Trophoblast cell (in vitro differentiated cells and primary cell): ENCODE data around the gene ZFHX3.
A peak's percentile ranks its signal among the peaks of the same experiment; 100 is the strongest.

Experiments used
- DNase-seq, 2 donors: peaks; one replicate each; pipeline ENCODE4 v3.0.0-alpha.2; 2016
- H2AFZ ChIP-seq: 2 replicates; pipeline ENCODE4 v1.6.1; 2013; ENCODE audit warnings: low read length, moderate library complexity, mild to moderate bottlenecking; ENCODE audit not compliant: insufficient read depth, poor library complexity
- H2AK5ac ChIP-seq: 2 replicates; pipeline ENCODE4 v1.6.1; 2013; ENCODE audit warnings: mild to moderate bottlenecking, low read length
- H2BK120ac ChIP-seq: 2 replicates; pipeline ENCODE4 v1.6.1; 2013; ENCODE audit warnings: low read length, mild to moderate bottlenecking, moderate library complexity; ENCODE audit not compliant: insufficient read depth, poor library complexity
- H2BK12ac ChIP-seq: 2 replicates; pipeline ENCODE4 v1.6.1; 2013; ENCODE audit warnings: mild to moderate bottlenecking, low read length, moderate library complexity
- H2BK5ac ChIP-seq: 2 replicates; pipeline ENCODE4 v1.6.1; 2013; ENCODE audit warnings: low read length, low read depth, moderate library complexity, mild to moderate bottlenecking; ENCODE audit not compliant: poor library complexity
- H3K14ac ChIP-seq: 2 replicates; pipeline ENCODE4 v1.6.1; 2013; ENCODE audit warnings: mild to moderate bottlenecking, low read length
- H3K18ac ChIP-seq: 2 replicates; pipeline ENCODE4 v1.6.1; 2013; ENCODE audit warnings: mild to moderate bottlenecking, low read length
- H3K23ac ChIP-seq: 2 replicates; pipeline ENCODE4 v1.6.1; 2013; ENCODE audit warnings: low read length
- H3K27ac ChIP-seq: 2 replicates; pipeline ENCODE4 v1.5.1; 2013; ENCODE audit warnings: low read depth, mild to moderate bottlenecking, inconsistent platforms, low read length, moderate library complexity
- H3K27me3 ChIP-seq: 2 replicates; pipeline ENCODE4 v1.6.1; 2013; ENCODE audit warnings: inconsistent platforms, mild to moderate bottlenecking, low read length, moderate library complexity; ENCODE audit not compliant: insufficient read depth
- H3K36me3 ChIP-seq, 2 experiments: 1 replicate in 1 of 2; 2 replicates in 1 of 2; pipeline ENCODE4 v1.6.1; 2013; ENCODE audit warnings: low read length in 2 of 2, mild to moderate bottlenecking in 2 of 2, moderate library complexity in 1 of 2; ENCODE audit not compliant: insufficient read depth in 2 of 2, control insufficient read depth in 1 of 2
- H3K4ac ChIP-seq: 2 replicates; pipeline ENCODE4 v1.6.1; 2013; ENCODE audit warnings: low read depth, mild to moderate bottlenecking, low read length, moderate library complexity
- H3K4me1 ChIP-seq, 2 experiments: 1 replicate in 1 of 2; 2 replicates in 1 of 2; pipeline ENCODE4 v1.6.1; 2013; ENCODE audit warnings: low read length in 2 of 2, mild to moderate bottlenecking in 2 of 2, moderate library complexity in 1 of 2; ENCODE audit not compliant: insufficient read depth in 2 of 2, control insufficient read depth in 1 of 2
- H3K4me2 ChIP-seq: 2 replicates; pipeline ENCODE4 v1.6.1; 2013; ENCODE audit warnings: inconsistent platforms, mild to moderate bottlenecking, low read length, moderate library complexity
- H3K4me3 ChIP-seq: 2 replicates; pipeline ENCODE4 v1.5.1; 2013; ENCODE audit warnings: mild to moderate bottlenecking, low read depth, low read length, inconsistent platforms
- H3K79me1 ChIP-seq: one replicate; pipeline ENCODE4 v1.6.1; 2013; ENCODE audit warnings: low read length
- H3K79me2 ChIP-seq: 2 replicates; pipeline ENCODE4 v1.6.1; 2013; ENCODE audit warnings: low read length, mild to moderate bottlenecking; ENCODE audit not compliant: control insufficient read depth, insufficient read depth, poor library complexity
- H3K9ac ChIP-seq: 2 replicates; pipeline ENCODE4 v1.6.1; 2013; ENCODE audit warnings: mild to moderate bottlenecking, low read length
- H3K9me3 ChIP-seq: 2 replicates; pipeline ENCODE4 v1.6.1; 2013; ENCODE audit warnings: low read depth, mild to moderate bottlenecking, control low read depth, inconsistent platforms, low read length; ENCODE audit not compliant: insufficient read depth
- H4K12ac ChIP-seq: 2 replicates; pipeline ENCODE4 v1.6.1; 2013; ENCODE audit warnings: low read depth, mild to moderate bottlenecking, low read length, moderate library complexity
- H4K8ac ChIP-seq: 2 replicates; pipeline ENCODE4 v1.6.1; 2013; ENCODE audit warnings: low read depth, mild to moderate bottlenecking, low read length, moderate library complexity
- H4K91ac ChIP-seq: one replicate; pipeline ENCODE4 v1.6.1; 2013; ENCODE audit warnings: low read depth, mild to moderate bottlenecking, low read length, moderate library complexity
- WGBS: extraction: QIAGEN DNeasy Blood & Tissue Kit; methylation state at CpG from one replicate; pipeline ENCODE4 v1.1.7; 2013; ENCODE audit warnings: missing lambda C conversion rate; ENCODE audit not compliant: insufficient read length, insufficient coverage; ENCODE audit errors: extremely low coverage; 5-methylcytosine and 5-hydroxymethylcytosine counted together

Gene ZFHX3

GRCh38 chr16:73050201-73051099 lies 2.5 kb upstream of the ZFHX3 start:
- H4K8ac ChIP-seq = peak overlapping the region; percentile 63
- H3K27me3 ChIP-seq = no peaks in the 10 kb centered on the region
- H3K14ac ChIP-seq = peak overlapping the region; percentile 53
- H3K27ac ChIP-seq = no peak overlapping the region
- H3K18ac ChIP-seq = peak overlapping the region; percentile 46
- H3K4me3 ChIP-seq = no peak overlapping the region
- peaks cover 30 to 36% of the 10 kb centered on the region in 2 experiments for H3K4me1 ChIP-seq
- no peak overlapping the region for H3K4me2 ChIP-seq
- no peak overlapping the region for H4K12ac ChIP-seq
- peak overlapping the region; percentile 36 for H2BK12ac ChIP-seq
- no peak for DNase-seq
- H2BK5ac ChIP-seq = no peak overlapping the region
- H3K79me2 ChIP-seq = peaks cover 39% of the 10 kb centered on the region
- WGBS = no CpG with 5 or more reads among the region's 11 CpGs
- peak overlapping the region; percentile 63 for H2AK5ac ChIP-seq
- peaks cover 46% of the 10 kb centered on the region for H3K79me1 ChIP-seq
- H3K36me3 ChIP-seq = no peaks in the 10 kb centered on the region
- no peak overlapping the region for H3K9ac ChIP-seq
- H3K9me3 ChIP-seq = no peaks in the 10 kb centered on the region
- H3K4ac ChIP-seq = peak overlapping the region; percentile 86
- no peak overlapping the region for H2AFZ ChIP-seq
- H4K91ac ChIP-seq = peak overlapping the region; percentile 74
- H2BK120ac ChIP-seq = peak overlapping the region; percentile 26
- H3K23ac ChIP-seq = no peak overlapping the region

- Histone ChIP-seq H4K12ac (no peak overlapping the region), H2BK12ac (peak overlapping the region; percentile 25), H3K27me3 (no peaks in the 10 kb centered on the region), H2BK5ac (no peak overlapping the region), H3K36me3 (no peaks in the 10 kb centered on the region), H3K9me3 (no peaks in the 10 kb centered on the region), H2AK5ac (no peak overlapping the region), H3K4ac (peak overlapping the region; percentile 78), H3K18ac (no peak overlapping the region), H4K8ac (no peak overlapping the region), H3K4me3 (no peak overlapping the region), H3K79me2 (peaks cover 38% of the 10 kb centered on the region), H3K23ac (no peak overlapping the region), H4K91ac (no peak overlapping the region), H2BK120ac (no peak overlapping the region), H2AFZ (no peak overlapping the region), H3K4me1 (peaks cover 28 to 32% of the 10 kb centered on the region in 2 experiments), H3K79me1 (peaks cover 44% of the 10 kb centered on the region), H3K4me2 (no peak overlapping the region), H3K14ac (no peak overlapping the region), H3K9ac (no peak overlapping the region), H3K27ac (peak overlapping the region; percentile 97)
- no CpG with 5 or more reads among the region's 4 CpGs for WGBS
- DNase-seq = no peak
Observed at GRCh38 chr16:73049511-73049910, 1.6 kb upstream of the ZFHX3 start.

GRCh38 chr16:73049091-73049490 lies 1.2 kb upstream of the ZFHX3 start:
- H3K14ac ChIP-seq = peak overlapping the region; percentile 49
- H2BK12ac ChIP-seq = peak overlapping the region; percentile 46
- peak overlapping the region; percentile 81 for H3K4ac ChIP-seq
- H3K4me2 ChIP-seq = peak overlapping the region; percentile 90
- H3K79me2 ChIP-seq = peaks cover 38% of the 10 kb centered on the region
- WGBS = no CpG with 5 or more reads among the region's 8 CpGs
- no peak overlapping the region for H2AK5ac ChIP-seq
- peak overlapping the region; percentile 66 for H2BK5ac ChIP-seq
- H4K12ac ChIP-seq = no peak overlapping the region
- H3K4me3 ChIP-seq = no peak overlapping the region
- no peak overlapping the region for H3K23ac ChIP-seq
- no peaks in the 10 kb centered on the region for H3K9me3 ChIP-seq
- H3K27ac ChIP-seq = peak overlapping the region; percentile 97
- H2AFZ ChIP-seq = no peak overlapping the region
- no peaks in the 10 kb centered on the region for H3K27me3 ChIP-seq
- no peak for DNase-seq
- no peaks in the 10 kb centered on the region for H3K36me3 ChIP-seq
- H3K79me1 ChIP-seq = peaks cover 48% of the 10 kb centered on the region
- peaks cover 30 to 34% of the 10 kb centered on the region in 2 experiments for H3K4me1 ChIP-seq
- H4K91ac ChIP-seq = peak overlapping the region; percentile 60
- peak overlapping the region; percentile 68 for H2BK120ac ChIP-seq
- H4K8ac ChIP-seq = peak overlapping the region; percentile 33
- H3K18ac ChIP-seq = peak overlapping the region; percentile 82
- H3K9ac ChIP-seq = no peak overlapping the region

- Histone ChIP-seq H3K14ac (peak overlapping the region; percentile 92), H3K9ac (peak overlapping the region; percentile 79), H3K23ac (no peak overlapping the region), H3K4me1 (peaks cover 26 to 35% of the 10 kb centered on the region in 2 experiments), H4K8ac (peak overlapping the region; percentile 85), H3K4me2 (peak overlapping the region; percentile 90), H3K4ac (peak overlapping the region; percentile 81), H4K91ac (peak overlapping the region; percentile 97), H4K12ac (peak overlapping the region; percentile 77), H3K79me2 (peaks cover 34% of the 10 kb centered on the region), H2BK5ac (peak overlapping the region; percentile 90), H3K36me3 (no peaks in the 10 kb centered on the region), H3K79me1 (peaks cover 43% of the 10 kb centered on the region), H2BK12ac (peak overlapping the region; percentile 77), H3K18ac (peak overlapping the region; percentile 94), H2BK120ac (peak overlapping the region; percentile 92), H2AFZ (peak overlapping the region; percentile 47), H3K9me3 (no peaks in the 10 kb centered on the region), H3K4me3 (peak overlapping the region; percentile 81), H3K27me3 (no peaks in the 10 kb centered on the region), H2AK5ac (peak overlapping the region; percentile 50), H3K27ac (peak overlapping the region; percentile 97)
- peak in 1 of 2 donors; percentile 66 for DNase-seq
- WGBS = no CpG with 5 or more reads among the region's 57 CpGs
Observed at GRCh38 chr16:73048292-73049080, 558 bp upstream of the ZFHX3 start.
